Activated T-cell treated with anti-CD3 and anti-CD28 coated beads, Interleukin-2, amount 50 U/mL, for 4 hours (primary cell): ENCODE results near the gene WSCD2. TPM values are rescaled to one million over a fixed set of nuclear protein-coding genes. Genes with fewer than 3 reads are reported as not detected.

Experiments
- ATAC-seq, 2 donors: fragments of 200-7000 bp; cut with Tn5 transposase; one replicate each; pipeline ENCODE4 v1.10.0; 2021
- DNase-seq: peaks from one replicate; pipeline ENCODE4 v3.0.0-alpha.2; 2020
- H3K27me3 Mint-ChIP-seq: one replicate; pipeline ENCODE4 v1.8.0; 2021; ENCODE audit warnings: low read depth, mixed read lengths
- H3K36me3 Mint-ChIP-seq: one replicate; pipeline ENCODE4 v1.8.0; 2022; ENCODE audit warnings: mixed read lengths; ENCODE audit not compliant: insufficient read depth
- H3K4me1 Mint-ChIP-seq: one replicate; pipeline ENCODE4 v1.8.0; 2021; ENCODE audit warnings: low read depth, mixed read lengths
- H3K4me3 Mint-ChIP-seq: one replicate; pipeline ENCODE4 v1.8.0; 2021; ENCODE audit warnings: mild to moderate bottlenecking, moderate library complexity, mixed read lengths
- H3K9me3 Mint-ChIP-seq: one replicate; pipeline ENCODE4 v1.8.0; 2021; ENCODE audit warnings: mixed read lengths
- total RNA-seq, 3 donors: library from RNA; stranded (reverse); gene quantifications; one replicate each; pipeline ENCODE4 v1.2.1, GENCODE V29; 2021

Gene WSCD2
- total RNA-seq, 3 donors from 2014 or later, result not detected

DNA sequence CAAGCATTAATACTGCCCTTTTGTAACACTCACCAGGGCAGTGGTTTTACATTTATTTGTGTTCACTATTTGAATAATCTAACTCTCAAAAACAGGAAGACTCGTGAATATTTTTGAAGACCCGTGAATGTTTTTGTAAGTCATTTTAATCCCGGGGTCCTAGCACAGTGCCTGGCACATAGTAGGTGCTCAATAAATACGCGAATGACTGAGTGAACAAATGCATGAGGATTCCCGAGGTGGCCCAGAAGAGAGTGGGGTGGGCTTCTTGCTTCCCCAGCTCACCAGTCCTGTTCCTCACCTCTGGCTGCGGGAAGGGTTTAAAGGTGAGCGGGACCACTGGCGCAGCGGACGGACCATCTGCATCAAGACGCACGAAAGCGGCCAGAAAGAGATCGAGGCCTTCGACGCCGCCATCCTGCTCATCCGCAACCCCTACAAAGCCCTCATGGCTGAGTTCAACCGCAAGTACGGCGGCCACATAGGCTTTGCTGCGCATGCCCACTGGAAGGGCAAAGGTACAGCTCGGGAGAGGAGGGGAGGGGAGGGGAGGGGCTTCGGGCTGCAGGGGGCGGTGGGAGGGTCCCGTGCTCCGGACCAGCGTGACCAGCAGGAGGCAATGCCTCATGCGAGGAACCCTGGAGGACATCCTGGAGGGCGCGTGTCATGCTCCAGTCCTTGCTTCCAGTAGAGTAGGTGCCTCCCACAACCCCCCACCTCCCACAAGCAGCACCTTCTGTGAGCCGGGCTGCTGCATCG, 111.1 kb downstream of the WSCD2 start:
- ATAC-seq, result no peak
- H3K4me1 Mint-ChIP-seq, result peaks cover 2% of the 10 kb centered on the region
- H3K36me3 Mint-ChIP-seq, result no peaks in the 10 kb centered on the region
- no peaks in the 10 kb centered on the region for H3K9me3 Mint-ChIP-seq
- no peak overlapping the region for H3K4me3 Mint-ChIP-seq
- H3K27me3 Mint-ChIP-seq, result peaks cover 17% of the 10 kb centered on the region
- no peak for DNase-seq

DNA sequence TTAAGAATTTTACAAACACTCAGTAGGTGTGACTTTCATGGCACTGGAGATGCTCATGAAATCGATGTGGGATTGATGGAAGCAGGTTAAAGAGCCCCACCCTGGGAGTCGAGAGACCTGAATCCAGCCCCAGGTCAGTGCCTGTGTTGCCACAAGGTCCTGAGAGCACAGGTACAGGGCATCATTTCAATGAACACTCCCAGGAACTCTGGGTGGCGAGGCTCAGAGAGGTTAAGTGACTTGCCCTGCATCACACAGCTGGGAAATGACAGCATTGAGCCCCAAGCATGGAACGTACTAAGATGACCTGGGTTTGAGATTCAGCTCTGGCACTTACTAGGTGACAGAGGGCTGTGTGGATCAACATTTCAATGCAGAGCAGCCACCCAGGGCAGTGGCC, 111.8 kb downstream of the WSCD2 start:
- DNase-seq (no peak), ATAC-seq (no peak)
- H3K4me1 Mint-ChIP-seq, result peaks cover 2% of the 10 kb centered on the region
- no peaks in the 10 kb centered on the region for H3K9me3 Mint-ChIP-seq
- H3K4me3 Mint-ChIP-seq, result no peak overlapping the region
- no peaks in the 10 kb centered on the region for H3K36me3 Mint-ChIP-seq
- H3K27me3 Mint-ChIP-seq, result peaks cover 17% of the 10 kb centered on the region

DNA sequence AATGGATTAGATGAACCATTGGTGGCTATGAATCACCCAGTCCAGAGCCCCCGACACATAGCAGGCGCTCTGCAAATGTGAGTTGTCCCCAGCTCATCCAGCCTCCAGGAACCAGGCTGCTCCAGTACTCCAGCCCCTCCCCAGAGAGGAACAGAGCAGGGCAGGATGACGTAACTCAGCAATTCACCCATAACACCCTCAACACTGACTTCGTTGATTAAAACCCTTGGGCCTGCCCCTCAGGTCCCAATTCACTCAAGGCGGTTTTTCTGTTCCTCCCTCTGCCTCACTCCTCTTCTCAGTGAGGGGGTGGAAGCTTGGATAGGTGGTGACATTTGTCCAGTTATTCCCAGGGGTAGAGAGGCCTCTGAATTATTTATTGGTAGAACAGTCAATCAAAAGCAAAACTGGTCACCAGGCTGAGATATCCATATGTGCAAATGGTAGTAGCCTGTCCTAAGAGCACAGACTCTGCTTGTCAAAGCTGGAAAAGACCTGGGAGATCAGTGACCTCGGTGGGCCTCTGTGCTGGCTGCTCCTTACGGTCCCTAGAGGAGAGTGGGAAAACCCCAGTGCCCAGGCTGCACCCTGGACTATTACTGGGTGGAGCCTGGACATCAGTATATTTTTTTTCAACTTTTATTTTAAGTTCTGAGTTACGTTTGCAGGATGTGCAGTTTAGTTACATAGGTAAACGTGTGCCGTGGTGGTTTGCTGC, 113.1 kb downstream of the WSCD2 start:
- Mint-ChIP-seq H3K36me3 (no peaks in the 10 kb centered on the region), H3K27me3 (peaks cover 17% of the 10 kb centered on the region), H3K9me3 (no peaks in the 10 kb centered on the region)

DNA sequence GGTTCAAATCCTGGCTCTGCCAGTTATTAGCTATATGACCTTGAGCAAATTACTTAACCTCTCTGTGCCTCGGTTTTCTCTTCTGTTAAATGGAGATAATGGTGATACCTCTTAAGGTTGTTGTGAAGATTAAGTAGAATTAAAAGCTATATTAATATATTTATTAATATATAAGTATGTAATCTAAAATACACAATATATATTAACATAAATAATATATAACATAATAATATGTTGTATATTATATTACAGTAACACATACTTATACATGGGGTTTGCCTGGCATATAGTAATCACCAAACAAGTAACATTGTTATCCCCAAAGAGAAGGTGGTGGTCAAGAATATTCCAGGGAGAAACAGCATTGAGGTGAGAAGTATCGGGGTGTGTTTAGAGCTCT, 118.0 kb downstream of the WSCD2 start:
- H3K27me3 Mint-ChIP-seq, result peaks cover 17% of the 10 kb centered on the region
- ATAC-seq (no peak), DNase-seq (no peak)
- H3K36me3 Mint-ChIP-seq, result no peaks in the 10 kb centered on the region
- H3K4me3 Mint-ChIP-seq, result no peak overlapping the region
- no peaks in the 10 kb centered on the region for H3K4me1 Mint-ChIP-seq
- H3K9me3 Mint-ChIP-seq, result no peaks in the 10 kb centered on the region

More for the DNA sequence above, 113.1 kb downstream of the WSCD2 start:
- no peak for DNase-seq
- Mint-ChIP-seq H3K4me1 (peaks cover 2% of the 10 kb centered on the region), H3K4me3 (no peak overlapping the region)
- no peak for ATAC-seq

DNA sequence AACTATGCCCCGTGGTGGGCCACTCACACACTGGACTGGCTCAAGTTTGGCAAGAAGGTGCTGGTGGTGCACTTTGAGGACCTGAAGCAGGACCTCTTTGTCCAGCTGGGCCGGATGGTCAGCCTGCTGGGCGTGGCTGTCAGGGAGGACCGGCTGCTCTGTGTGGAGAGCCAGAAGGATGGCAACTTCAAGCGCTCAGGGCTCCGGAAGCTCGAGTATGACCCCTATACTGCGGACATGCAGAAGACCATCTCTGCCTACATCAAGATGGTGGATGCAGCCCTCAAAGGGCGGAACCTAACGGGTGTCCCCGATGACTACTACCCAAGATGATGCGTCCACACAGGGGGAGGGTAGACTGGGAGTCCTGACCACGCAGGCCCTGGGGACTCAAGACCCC, 118.9 kb downstream of the WSCD2 start:
- ATAC-seq (no peak), DNase-seq (no peak)
- Mint-ChIP-seq H3K4me1 (no peaks in the 10 kb centered on the region), H3K4me3 (no peak overlapping the region), H3K9me3 (no peaks in the 10 kb centered on the region), H3K36me3 (no peaks in the 10 kb centered on the region), H3K27me3 (peaks cover 17% of the 10 kb centered on the region)

DNA sequence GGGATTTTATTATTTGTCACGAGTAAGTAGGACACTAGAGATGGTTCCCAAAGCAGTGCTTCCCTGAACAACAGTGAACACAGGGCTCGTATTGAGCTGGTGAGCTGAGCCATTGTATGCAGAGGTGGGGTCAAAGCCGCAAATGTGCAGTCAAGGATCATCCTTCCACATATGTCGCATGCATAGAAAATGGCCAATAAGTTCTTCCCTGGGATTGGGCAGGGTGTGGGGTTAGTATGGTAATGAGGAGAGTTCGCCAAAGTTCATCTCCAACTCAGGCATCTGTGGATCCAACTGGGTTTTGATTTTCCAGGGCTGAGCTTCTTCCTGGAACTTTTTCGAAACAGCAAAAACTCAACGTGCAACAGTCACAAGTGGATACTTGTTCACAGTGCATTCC, 123.4 kb downstream of the WSCD2 start:
- ATAC-seq (no peak), DNase-seq (no peak)
- Mint-ChIP-seq H3K36me3 (no peaks in the 10 kb centered on the region), H3K4me1 (peaks cover 2% of the 10 kb centered on the region), H3K9me3 (no peaks in the 10 kb centered on the region), H3K27me3 (peaks cover 22% of the 10 kb centered on the region), H3K4me3 (no peak overlapping the region)

DNA sequence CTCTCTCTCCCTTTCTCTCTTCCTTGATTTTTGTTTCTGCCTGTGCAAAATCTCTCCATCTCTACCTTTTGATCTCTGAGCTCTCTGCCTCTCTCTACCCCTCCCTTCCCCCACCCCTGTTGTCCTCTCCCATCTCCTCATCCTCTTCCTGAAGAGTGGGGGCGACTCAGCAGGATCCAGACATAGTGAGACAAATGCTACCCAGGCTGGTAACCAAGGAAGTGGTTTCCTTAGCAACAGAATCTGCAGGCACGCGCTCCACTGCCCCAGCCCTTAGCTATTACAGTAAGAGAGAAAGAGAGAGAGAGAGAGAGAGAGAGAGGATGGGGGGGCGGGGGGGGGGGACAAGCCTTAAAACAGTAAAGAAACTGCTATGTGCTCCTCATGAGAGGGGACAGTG, 124.5 kb downstream of the WSCD2 start:
- H3K4me1 Mint-ChIP-seq, result peaks cover 2% of the 10 kb centered on the region
- no peaks in the 10 kb centered on the region for H3K36me3 Mint-ChIP-seq
- peaks cover 22% of the 10 kb centered on the region for H3K27me3 Mint-ChIP-seq
- no peak overlapping the region for H3K4me3 Mint-ChIP-seq
- no peak for DNase-seq
- H3K9me3 Mint-ChIP-seq, result no peaks in the 10 kb centered on the region
- no peak for ATAC-seq

DNA sequence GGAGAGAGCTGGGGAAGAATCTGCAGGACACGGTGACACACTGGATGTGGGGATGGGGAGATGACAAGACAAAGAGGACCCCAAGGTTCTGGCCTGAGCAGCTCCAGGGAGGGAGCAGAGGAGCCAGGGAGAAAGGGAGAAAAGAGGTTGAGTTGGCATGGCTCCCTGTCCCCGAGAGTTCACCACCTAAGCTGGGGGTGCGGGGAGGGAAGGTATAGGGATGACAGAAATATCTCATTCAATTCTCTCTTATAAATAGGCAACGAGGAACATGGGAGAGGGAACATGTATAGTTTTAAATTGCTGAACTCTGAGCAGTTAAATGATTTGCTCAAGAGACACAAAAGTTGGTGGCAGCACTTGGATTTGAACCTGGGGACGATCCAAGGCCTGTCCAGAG, 124.9 kb downstream of the WSCD2 start:
- Mint-ChIP-seq H3K4me3 (no peak overlapping the region), H3K36me3 (no peaks in the 10 kb centered on the region), H3K9me3 (peaks cover under 1% of the 10 kb centered on the region), H3K4me1 (peaks cover 2% of the 10 kb centered on the region), H3K27me3 (peaks cover 20% of the 10 kb centered on the region)
- ATAC-seq (no peak), DNase-seq (no peak)

DNA sequence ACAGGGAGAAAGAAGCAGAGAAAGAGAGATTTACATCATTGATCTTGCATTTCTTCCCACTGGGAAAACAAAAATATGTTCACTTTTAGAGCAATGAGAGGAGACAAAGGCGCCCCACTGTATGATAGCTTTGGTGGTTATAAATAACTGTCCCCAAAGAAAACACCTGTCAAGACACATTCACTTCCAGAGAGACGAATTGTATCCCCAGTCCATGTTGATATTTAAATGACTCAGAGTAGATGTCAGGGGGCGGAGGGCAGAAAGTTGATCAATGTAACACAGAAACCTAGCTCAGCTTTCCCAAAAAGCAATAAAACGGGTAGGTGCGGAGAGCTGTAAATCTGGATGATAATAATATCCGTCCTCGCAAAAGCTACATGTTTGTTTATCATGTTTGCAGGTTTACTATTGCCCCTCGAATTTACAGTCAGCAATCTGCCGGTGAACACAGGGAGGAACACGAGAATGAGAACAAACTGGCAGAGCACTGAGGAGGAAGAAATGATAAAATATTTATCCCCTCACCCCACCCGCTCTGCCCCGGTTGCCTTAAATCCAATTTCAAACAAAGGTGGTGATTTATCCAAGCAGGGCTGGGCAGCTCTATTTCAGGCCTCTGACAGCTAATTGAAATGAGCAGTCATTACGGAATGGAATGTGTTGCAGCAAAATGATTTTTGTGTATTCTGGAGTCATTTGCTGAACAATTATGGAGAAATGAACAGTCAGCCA, 125.6 kb downstream of the WSCD2 start:
- no peak for DNase-seq
- Mint-ChIP-seq H3K27me3 (peaks cover 18% of the 10 kb centered on the region), H3K9me3 (peaks cover 7% of the 10 kb centered on the region), H3K4me1 (peaks cover 2% of the 10 kb centered on the region), H3K36me3 (no peaks in the 10 kb centered on the region), H3K4me3 (no peak overlapping the region)
- no peak for ATAC-seq

DNA sequence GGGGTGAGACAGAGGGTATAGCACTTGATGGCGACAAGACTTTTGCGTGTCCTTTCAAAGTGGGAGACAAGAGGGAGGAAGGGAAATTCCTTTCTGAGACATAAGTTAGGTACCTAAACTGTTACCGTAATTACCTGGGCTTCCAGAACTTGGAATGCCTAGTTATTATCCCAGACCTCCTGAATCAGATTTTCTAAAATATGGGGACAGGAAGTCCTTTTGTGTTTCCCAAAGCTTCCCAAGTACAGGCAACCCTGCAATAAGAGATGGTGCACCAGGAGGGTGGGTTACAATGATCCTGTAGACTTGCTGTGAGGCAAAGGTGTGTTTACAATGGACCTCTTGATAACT, 126.1 kb downstream of the WSCD2 start:
- no peak overlapping the region for H3K4me3 Mint-ChIP-seq
- peaks cover 12% of the 10 kb centered on the region for H3K9me3 Mint-ChIP-seq
- ATAC-seq, result no peak
- peaks cover 2% of the 10 kb centered on the region for H3K4me1 Mint-ChIP-seq
- H3K27me3 Mint-ChIP-seq, result peaks cover 14% of the 10 kb centered on the region
- no peaks in the 10 kb centered on the region for H3K36me3 Mint-ChIP-seq
- no peak for DNase-seq

DNA sequence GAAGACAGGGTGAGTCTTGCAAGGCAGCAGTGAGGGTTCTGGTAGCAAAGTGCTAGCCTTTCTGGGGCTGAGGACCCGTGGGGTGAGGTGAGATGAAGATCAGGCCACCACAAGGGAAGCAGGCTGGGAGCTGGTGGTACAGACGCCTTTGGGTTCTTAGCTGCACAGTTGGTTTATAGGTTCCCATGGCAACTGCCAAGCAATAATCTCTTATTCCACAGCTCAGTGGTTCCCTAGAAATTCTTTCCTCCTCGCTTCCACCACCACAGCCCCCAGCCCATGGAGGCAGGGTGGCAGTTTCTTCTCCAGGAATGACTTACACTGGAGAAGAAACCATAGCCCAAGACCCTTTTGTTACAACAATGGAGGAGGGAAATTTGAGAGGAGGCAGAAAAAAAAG, 127.9 kb downstream of the WSCD2 start:
- no peaks in the 10 kb centered on the region for H3K36me3 Mint-ChIP-seq
- DNase-seq (no peak), ATAC-seq (no peak)
- peaks cover 27% of the 10 kb centered on the region for H3K9me3 Mint-ChIP-seq
- peaks cover 2% of the 10 kb centered on the region for H3K4me1 Mint-ChIP-seq
- H3K4me3 Mint-ChIP-seq, result no peak overlapping the region
- peaks cover 5% of the 10 kb centered on the region for H3K27me3 Mint-ChIP-seq

DNA sequence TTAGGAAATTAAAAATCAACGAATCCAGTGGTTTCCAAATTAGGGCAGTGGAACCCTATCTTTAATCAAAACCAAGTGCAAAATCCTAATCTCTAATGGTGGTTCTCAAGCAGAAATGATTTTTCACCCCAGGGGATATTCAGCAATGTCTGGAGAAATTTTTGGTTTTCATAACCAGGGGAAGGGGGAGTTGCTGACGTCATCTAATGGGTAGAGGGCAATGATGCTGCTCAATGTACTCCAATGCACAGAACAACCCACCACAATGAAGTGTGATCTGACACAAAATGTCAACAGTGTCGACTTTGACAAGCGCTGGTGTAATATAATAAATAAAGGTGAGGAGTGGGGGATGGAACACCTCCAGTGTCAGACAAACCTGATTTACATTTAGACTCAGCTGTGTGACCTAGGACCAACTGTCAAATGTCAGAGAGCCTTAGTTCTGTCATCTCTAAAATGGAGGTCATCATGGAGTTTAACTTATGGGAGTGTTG, 128.6 kb downstream of the WSCD2 start:
- ATAC-seq, result no peak
- H3K4me1 Mint-ChIP-seq, result peaks cover 2% of the 10 kb centered on the region
- peaks cover 5% of the 10 kb centered on the region for H3K27me3 Mint-ChIP-seq
- no peaks in the 10 kb centered on the region for H3K36me3 Mint-ChIP-seq
- peaks cover 27% of the 10 kb centered on the region for H3K9me3 Mint-ChIP-seq
- H3K4me3 Mint-ChIP-seq, result no peak overlapping the region
- DNase-seq, result no peak

DNA sequence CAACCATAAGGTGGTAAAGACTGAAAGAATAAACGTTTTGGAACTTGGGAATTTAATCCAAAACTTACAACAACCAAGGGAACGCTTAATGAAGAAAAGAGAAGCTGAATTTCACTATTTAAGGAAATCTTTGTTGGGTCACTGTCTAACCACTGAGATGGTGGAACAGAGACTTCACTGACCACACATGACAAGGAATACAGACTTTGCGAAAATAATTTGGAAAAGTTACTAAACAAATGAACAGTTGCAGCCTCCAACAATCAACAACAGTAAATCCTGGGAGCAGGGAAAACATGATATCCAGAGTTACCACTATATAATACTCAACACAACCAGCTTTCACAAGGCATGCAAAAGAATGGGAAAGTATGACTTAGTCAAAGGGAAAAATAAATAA, 131.0 kb downstream of the WSCD2 start:
- H3K36me3 Mint-ChIP-seq, result no peaks in the 10 kb centered on the region
- DNase-seq (no peak), ATAC-seq (no peak)
- H3K27me3 Mint-ChIP-seq, result peaks cover 6% of the 10 kb centered on the region
- H3K4me1 Mint-ChIP-seq, result no peaks in the 10 kb centered on the region
- no peak overlapping the region for H3K4me3 Mint-ChIP-seq
- peaks cover 27% of the 10 kb centered on the region for H3K9me3 Mint-ChIP-seq

DNA sequence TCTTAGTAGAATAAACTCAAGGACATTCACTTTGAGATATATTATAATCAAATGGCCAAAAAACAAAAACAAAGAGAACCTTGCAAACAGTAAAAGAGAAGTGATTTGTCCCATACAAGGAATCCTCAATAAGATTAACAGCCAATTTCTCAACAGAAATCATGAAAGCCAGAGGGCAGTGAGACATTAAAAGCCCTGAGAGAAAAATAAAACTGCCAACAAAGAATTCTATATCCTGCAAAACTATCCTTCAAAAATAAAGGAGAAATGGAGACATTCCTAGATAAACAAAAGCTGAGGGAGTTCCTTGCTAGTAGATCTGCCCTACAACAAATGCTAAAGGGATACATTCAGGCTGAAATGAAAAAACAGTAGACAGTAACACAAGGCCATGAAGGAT, 131.9 kb downstream of the WSCD2 start:
- no peak for DNase-seq
- Mint-ChIP-seq H3K4me3 (no peak overlapping the region), H3K9me3 (peaks cover 27% of the 10 kb centered on the region), H3K4me1 (no peaks in the 10 kb centered on the region), H3K36me3 (no peaks in the 10 kb centered on the region), H3K27me3 (peaks cover 5% of the 10 kb centered on the region)
- no peak for ATAC-seq
